LNCaP clone FGC (cell line): ENCODE measurements around the gene PELI3.

ENCODE experiments used
- DNase-seq: peaks from one replicate; pipeline ENCODE4 v3.0.0-alpha.2; 2011; ENCODE audit warnings: low read depth
- H3K4me3 ChIP-seq: 2 replicates; pipeline ENCODE4 v1.5.1; 2011; ENCODE audit warnings: mild to moderate bottlenecking, low read depth, low read length, control low read depth
- CTCF ChIP-seq: IDR thresholded peaks from 2 replicates; pipeline ENCODE4 v1.5.1; 2012; ENCODE audit warnings: mild to moderate bottlenecking; ENCODE audit not compliant: control insufficient read depth, insufficient read depth; ENCODE audit errors: extremely low read depth

PELI3 gene

GRCh38 chr11:66476173-66476840, 9.6 kb downstream of the PELI3 start:
- no peak for TF ChIP-seq CTCF
- no peak overlapping the region for H3K4me3 ChIP-seq
- DNase-seq: no peak

GRCh38 chr11:66476841-66477251, 10.1 kb downstream of the PELI3 start:
- no peak overlapping the region for H3K4me3 ChIP-seq
- DNase-seq: no peak
- TF ChIP-seq CTCF: no peak

GRCh38 chr11:66477263-66478201, 10.8 kb downstream of the PELI3 start:
- DNase-seq: no peak
- no peak overlapping the region for H3K4me3 ChIP-seq
- TF ChIP-seq CTCF: no peak

- peak; percentile 81 for TF ChIP-seq CTCF
- DNase-seq: no peak
- H3K4me3 ChIP-seq: peak overlapping the region; percentile 78
These were observed 12.2 kb downstream of the PELI3 start for GRCh38 chr11:66478729-66479393.

GRCh38 chr11:66479394-66480116, 12.8 kb downstream of the PELI3 start:
- no peak for TF ChIP-seq CTCF
- peak; percentile 31 for DNase-seq
- peak overlapping the region; percentile 78 for H3K4me3 ChIP-seq
